ENCODE results near the gene LATS1.
"Not testable (repeated sequence)": the region's sequence is repeated elsewhere in the genome, so short reads cannot be mapped to it uniquely, and the experiment has no call there.

The LATS1 gene

GRCh38 chr6:149717588-149718458 lies at the start of gene LATS1:
LATS1 (minus strand) TSS chr6:149718101; CDS start chr6:149702126, 15,975 bp downstream.
- peak; percentile 83 to 88 for DNase-seq (ENCODE audit: low read depth in 2 of 2)

- no peak for DNase-seq (ENCODE audit: low read depth in 2 of 2)
Measured at GRCh38 chr6:149766156-149766769, 48.4 kb upstream of the LATS1 start.

- DNase-seq (ENCODE audit: low read depth in 2 of 2), result no peak
Measured at GRCh38 chr6:149763866-149764265, 46.0 kb upstream of the LATS1 start.

- no peak for DNase-seq (ENCODE audit: low read depth in 2 of 2)
Measured at GRCh38 chr6:149761438-149761837, 43.5 kb upstream of the LATS1 start.

- no peak for DNase-seq (ENCODE audit: low read depth in 2 of 2)
Measured at GRCh38 chr6:149756261-149756636, 38.3 kb upstream of the LATS1 start.

GRCh38 chr6:149755300-149756260 lies 37.7 kb upstream of the LATS1 start:
- DNase-seq (ENCODE audit: low read depth in 2 of 2), result no peak

- DNase-seq (ENCODE audit: low read depth in 2 of 2), result no peak
Measured at GRCh38 chr6:149754548-149754947, 36.6 kb upstream of the LATS1 start.

- DNase-seq (ENCODE audit: low read depth in 2 of 2), result not testable (repeated sequence)
Measured at GRCh38 chr6:149753374-149753637, 35.4 kb upstream of the LATS1 start.

- no peak for DNase-seq (ENCODE audit: low read depth in 2 of 2)
Measured at GRCh38 chr6:149752600-149753373, 34.9 kb upstream of the LATS1 start.

GRCh38 chr6:149751920-149752319 lies 34.0 kb upstream of the LATS1 start:
- DNase-seq (ENCODE audit: low read depth in 2 of 2), result not testable (repeated sequence)

GRCh38 chr6:149751239-149751638 lies 33.3 kb upstream of the LATS1 start:
- no peak for DNase-seq (ENCODE audit: low read depth in 2 of 2)

GRCh38 chr6:149750136-149750609 lies 32.3 kb upstream of the LATS1 start:
- DNase-seq (ENCODE audit: low read depth in 2 of 2), result peak; percentile 21 to 26

GRCh38 chr6:149749594-149750135 lies 31.8 kb upstream of the LATS1 start, which contains the start of gene PCMT1:
PCMT1 (plus strand) TSS chr6:149749741; CDS start chr6:149749902, 161 bp downstream.
- peak; percentile 76 to 87 for DNase-seq (ENCODE audit: low read depth in 2 of 2)

- not testable (repeated sequence) for DNase-seq (ENCODE audit: low read depth in 2 of 2)
Measured at GRCh38 chr6:149749082-149749593, 31.2 kb upstream of the LATS1 start.

- DNase-seq (ENCODE audit: low read depth in 2 of 2), result peak; percentile 75 to 86
Measured at GRCh38 chr6:149746147-149746946, 28.4 kb upstream of the LATS1 start, which contains the start of gene NUP43. NUP43 (minus strand) TSS chr6:149746529; CDS start chr6:149746495, 34 bp downstream.

GRCh38 chr6:149745252-149745651 lies 27.4 kb upstream of the LATS1 start:
- DNase-seq (ENCODE audit: low read depth in 2 of 2), result not testable (repeated sequence)

GRCh38 chr6:149734915-149735314 lies 17.0 kb upstream of the LATS1 start:
- no peak for DNase-seq (ENCODE audit: low read depth in 2 of 2)

GRCh38 chr6:149733089-149733720 lies 15.3 kb upstream of the LATS1 start:
- no peak for DNase-seq (ENCODE audit: low read depth in 2 of 2)

- DNase-seq (ENCODE audit: low read depth in 2 of 2), result no peak
Measured at GRCh38 chr6:149729824-149730223, 11.9 kb upstream of the LATS1 start.
